ENCODE data around the gene HCK. TPM values are rescaled to one million over a fixed set of nuclear protein-coding genes. Genes with fewer than 3 reads are reported as not detected.

HCK gene
- total and polyA plus RNA-seq, 2 experiments from 2014 or later = not detected

GRCh38 chr20:32109392-32110172, 57.5 kb downstream of the HCK start, which contains the start of gene TM9SF4:
Gene TM9SF4, plus strand, starts transcription at chr20:32109714. Its CDS starts 27 bp downstream, at chr20:32109741.
- peaks cover 15% of the 10 kb centered on the region for H3K27me3 ChIP-seq
- H3K4me3 ChIP-seq = peak within 1 kb of the TSS; percentile 68
- H3K36me3 ChIP-seq = no peaks in the 10 kb centered on the region
- DNase-seq (ENCODE audit: low read depth in 1 of 2, low spot score in 1 of 2) = peak; percentile 94 to 97
- peaks cover 6% of the 10 kb centered on the region for H3K4me1 ChIP-seq (ENCODE audit: low read depth)
- TF ChIP-seq CTCF (IDR thresholded peaks at IDR 0.05; ENCODE audit: low read depth, low read length) = no peak
- peak within 1 kb of the TSS; percentile 99 for H3K27ac ChIP-seq
- H3K9me3 ChIP-seq (ENCODE audit: low read depth) = no peaks in the 10 kb centered on the region

DNA sequence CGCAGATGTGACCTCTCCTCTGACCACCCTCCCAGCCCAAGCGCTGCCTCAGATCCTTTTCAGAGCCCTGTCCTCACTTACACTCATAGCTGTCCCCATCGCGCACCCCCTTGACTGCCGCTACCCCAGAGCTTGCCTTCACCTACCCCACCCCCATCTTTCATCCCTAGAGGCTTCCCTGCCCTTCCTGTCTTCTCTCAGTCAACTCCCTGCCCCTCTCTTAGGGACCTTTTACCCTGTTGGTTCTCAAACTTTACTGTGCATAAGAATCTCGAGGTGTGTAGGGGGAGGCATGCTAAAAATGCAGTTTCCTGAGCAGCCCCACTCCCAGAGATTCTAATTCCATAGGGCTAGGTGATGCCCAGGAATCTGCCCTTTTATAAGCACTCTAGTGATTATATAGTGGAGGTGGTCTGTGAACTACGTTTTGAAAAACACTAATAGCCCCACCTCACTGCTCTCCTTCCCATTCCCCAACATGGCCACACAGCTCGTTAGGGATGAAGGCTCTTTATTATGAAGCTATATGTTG, 58.2 kb downstream of the HCK start:
- H3K27me3 ChIP-seq = peaks cover 9% of the 10 kb centered on the region
- peak overlapping the region; percentile 68 for H3K4me3 ChIP-seq
- DNase-seq (ENCODE audit: low read depth in 1 of 2, low spot score in 1 of 2) = no peak
- no peaks in the 10 kb centered on the region for H3K36me3 ChIP-seq
- H3K9me3 ChIP-seq (ENCODE audit: low read depth) = no peaks in the 10 kb centered on the region
- H3K4me1 ChIP-seq (ENCODE audit: low read depth) = peaks cover 6% of the 10 kb centered on the region
- no peak for TF ChIP-seq CTCF (IDR thresholded peaks at IDR 0.05; ENCODE audit: low read depth, low read length)
- H3K27ac ChIP-seq = peak overlapping the region; percentile 99

GRCh38 chr20:32110727-32111126, 58.7 kb downstream of the HCK start:
- Histone ChIP-seq H3K4me3 (peak overlapping the region; percentile 68), H3K4me1 (ENCODE audit: low read depth) (peaks cover 6% of the 10 kb centered on the region), H3K27ac (peak overlapping the region; percentile 99), H3K36me3 (no peaks in the 10 kb centered on the region), H3K27me3 (peaks cover 4% of the 10 kb centered on the region), H3K9me3 (ENCODE audit: low read depth) (no peaks in the 10 kb centered on the region)
- no peak for DNase-seq (ENCODE audit: low read depth in 1 of 2, low spot score in 1 of 2)
- no peak for TF ChIP-seq CTCF (IDR thresholded peaks at IDR 0.05; ENCODE audit: low read depth, low read length)

DNA sequence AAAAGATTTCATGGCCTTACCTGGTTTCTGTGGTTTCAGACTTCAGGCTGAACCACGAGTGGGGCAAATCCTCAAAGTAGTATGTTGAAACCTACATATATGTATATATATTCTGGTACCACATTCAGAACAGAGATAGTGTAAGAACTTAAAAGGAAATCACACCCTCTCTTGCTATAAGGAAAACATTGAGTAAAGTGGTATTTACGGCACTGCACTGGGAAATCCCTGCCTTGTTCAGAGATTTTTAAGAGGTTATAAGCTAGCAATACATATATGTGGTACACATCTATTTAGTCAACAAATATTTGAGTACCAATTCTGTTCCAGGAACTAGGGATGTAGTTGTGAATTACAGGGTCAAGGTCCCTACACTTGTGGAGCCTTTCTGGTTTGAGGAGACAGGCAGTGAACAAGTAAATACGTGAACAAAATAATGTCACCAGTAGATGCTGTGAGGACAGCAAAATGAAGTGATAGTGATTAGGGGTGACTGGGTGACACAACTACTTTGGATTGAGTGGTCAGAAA, 59.2 kb downstream of the HCK start:
- Histone ChIP-seq H3K9me3 (ENCODE audit: low read depth) (no peaks in the 10 kb centered on the region), H3K4me1 (ENCODE audit: low read depth) (peaks cover 9% of the 10 kb centered on the region), H3K27ac (no peak overlapping the region), H3K4me3 (no peak overlapping the region), H3K27me3 (no peaks in the 10 kb centered on the region), H3K36me3 (no peaks in the 10 kb centered on the region)
- DNase-seq (ENCODE audit: low read depth in 1 of 2, low spot score in 1 of 2) = no peak
- no peak for TF ChIP-seq CTCF (IDR thresholded peaks at IDR 0.05; ENCODE audit: low read depth, low read length)

GRCh38 chr20:32111753-32112152, 59.7 kb downstream of the HCK start:
- DNase-seq (ENCODE audit: low read depth in 1 of 2, low spot score in 1 of 2) = no peak
- Histone ChIP-seq H3K9me3 (ENCODE audit: low read depth) (no peaks in the 10 kb centered on the region), H3K4me3 (no peak overlapping the region), H3K36me3 (no peaks in the 10 kb centered on the region), H3K27me3 (no peaks in the 10 kb centered on the region), H3K27ac (no peak overlapping the region), H3K4me1 (ENCODE audit: low read depth) (peaks cover 13% of the 10 kb centered on the region)
- TF ChIP-seq CTCF (IDR thresholded peaks at IDR 0.05; ENCODE audit: low read depth, low read length) = no peak
